BLaER1 (cell line): ENCODE data around the gene CIART.
A peak's percentile ranks its signal among the peaks of the same experiment; 100 is the strongest.
"Not testable (repeated sequence)": the region's sequence is repeated elsewhere in the genome, so short reads cannot be mapped to it uniquely, and the experiment has no call there.

Experiments
- H3K27ac ChIP-seq: shearing (Covaris generic); formaldehyde crosslinking; 2 replicates; pipeline ENCODE4 v1.8.1; 2022
- H3K27me3 ChIP-seq: shearing (Covaris generic); formaldehyde crosslinking; 2 replicates; pipeline ENCODE4 v1.8.1; 2022
- H3K36me3 ChIP-seq: shearing (Covaris generic); formaldehyde crosslinking; 2 replicates; pipeline ENCODE4 v1.8.1; 2022
- H3K4me1 ChIP-seq: shearing (Covaris generic); formaldehyde crosslinking; 2 replicates; pipeline ENCODE4 v1.8.1; 2022
- H3K4me2 ChIP-seq: shearing (Covaris generic); formaldehyde crosslinking; 2 replicates; pipeline ENCODE4 v1.8.1; 2022
- H3K4me3 ChIP-seq: shearing (Covaris generic); formaldehyde crosslinking; 2 replicates; pipeline ENCODE4 v1.8.1; 2022
- H3K9ac ChIP-seq: shearing (Covaris generic); formaldehyde crosslinking; 2 replicates; pipeline ENCODE4 v1.8.1; 2022
- H3K9me3 ChIP-seq: shearing (Covaris generic); formaldehyde crosslinking; 2 replicates; pipeline ENCODE4 v1.8.1; 2022
- H4K20me1 ChIP-seq: shearing (Covaris generic); formaldehyde crosslinking; 2 replicates; pipeline ENCODE4 v1.8.1; 2022
- Cebpa-rat ChIP-seq: shearing (Covaris generic); IDR thresholded peaks from 2 replicates; pipeline ENCODE4 v1.8.1; 2022

Gene CIART

DNA sequence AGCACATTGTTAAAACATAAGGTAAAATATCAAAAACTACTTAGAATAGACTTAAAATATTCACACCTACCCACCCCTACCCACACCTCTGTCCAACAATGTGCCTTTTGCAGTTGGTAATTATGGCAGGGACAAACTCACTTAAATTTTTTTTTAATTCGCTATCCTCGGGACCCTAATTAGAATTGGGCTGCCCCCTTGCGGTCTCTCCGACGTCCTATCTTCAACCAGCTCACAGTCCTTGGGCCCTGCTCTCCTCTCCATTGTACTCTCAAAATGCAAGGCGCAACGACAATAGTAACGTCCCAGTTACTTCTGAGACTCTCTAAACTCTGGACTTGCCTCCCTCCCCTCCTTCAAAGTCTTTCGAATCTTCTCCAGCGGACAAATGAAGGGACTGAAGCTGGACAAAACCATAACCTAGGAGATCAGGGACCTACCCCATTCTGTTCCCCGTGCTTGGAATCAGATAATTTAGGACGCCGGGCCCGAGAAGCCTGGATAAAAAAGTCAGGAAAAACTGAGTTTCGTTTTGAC, 1.1 kb upstream of the CIART start:
- Histone ChIP-seq H3K4me1 (peaks cover 10% of the 10 kb centered on the region), H3K27ac (no peak overlapping the region), H4K20me1 (no peaks in the 10 kb centered on the region), H3K9ac (peak overlapping the region; percentile 23; the same call in 1 of the 2 replicates), H3K36me3 (peaks cover 3% of the 10 kb centered on the region; the same call in 1 of the 2 replicates), H3K27me3 (peaks cover 13% of the 10 kb centered on the region; the same call in 1 of the 2 replicates), H3K9me3 (no peaks in the 10 kb centered on the region), H3K4me3 (peak overlapping the region; percentile 46), H3K4me2 (peak overlapping the region; percentile 62)
- TF ChIP-seq Cebpa-rat: no peak

DNA sequence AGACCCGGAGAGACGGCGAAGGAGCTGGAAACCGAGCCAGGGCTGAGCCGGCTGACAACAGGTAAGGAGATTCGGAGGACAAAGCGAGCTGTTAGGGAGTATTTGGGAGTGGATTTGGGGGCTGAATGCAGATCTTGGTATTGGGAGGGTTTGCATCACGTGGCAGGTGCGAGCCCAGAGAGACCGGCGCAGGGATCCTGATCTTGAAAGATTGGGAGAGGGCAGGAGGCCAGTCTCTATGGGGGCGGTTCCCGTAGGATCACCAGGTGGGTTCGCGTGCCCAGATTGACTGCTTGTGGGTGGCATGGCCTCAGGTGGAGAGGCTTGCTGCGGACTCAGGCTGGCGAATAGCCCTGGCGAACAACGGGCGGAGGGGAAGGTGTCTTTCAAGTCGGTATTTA, 204 bp downstream of the CIART start:
- no peak overlapping the region for H3K4me3 ChIP-seq
- H3K9me3 ChIP-seq: no peaks in the 10 kb centered on the region
- no peak overlapping the region for H3K27ac ChIP-seq
- no peak for TF ChIP-seq Cebpa-rat
- peaks cover 13% of the 10 kb centered on the region; the same call in 1 of the 2 replicates for H3K27me3 ChIP-seq
- no peak overlapping the region; the same call in 1 of the 2 replicates for H3K4me2 ChIP-seq
- H3K4me1 ChIP-seq: peaks cover 10% of the 10 kb centered on the region
- H3K36me3 ChIP-seq: peaks cover 3% of the 10 kb centered on the region; the same call in 1 of the 2 replicates
- no peak overlapping the region for H3K9ac ChIP-seq
- H4K20me1 ChIP-seq: no peaks in the 10 kb centered on the region

DNA sequence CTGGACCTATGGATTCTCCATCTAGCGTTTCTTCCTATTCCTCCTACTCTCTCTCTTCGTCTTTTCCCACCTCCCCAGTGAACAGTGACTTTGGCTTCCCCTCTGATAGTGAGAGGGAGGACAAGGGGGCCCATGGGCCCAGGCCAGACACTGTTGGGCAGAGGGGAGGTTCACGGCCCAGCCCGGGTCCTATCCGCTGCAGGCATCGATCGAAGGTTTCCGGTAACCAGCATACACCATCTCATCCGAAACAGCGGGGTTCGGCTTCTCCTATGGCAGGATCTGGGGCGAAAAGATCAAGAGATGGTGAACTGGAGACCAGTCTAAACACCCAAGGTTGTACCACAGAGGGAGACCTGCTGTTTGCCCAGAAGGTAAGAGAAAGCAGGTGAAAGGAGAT, 906 bp downstream of the CIART start:
- Histone ChIP-seq H3K27me3 (peaks cover 13% of the 10 kb centered on the region; the same call in 1 of the 2 replicates), H3K27ac (no peak overlapping the region), H3K4me1 (peaks cover 10% of the 10 kb centered on the region), H3K9me3 (no peaks in the 10 kb centered on the region), H3K9ac (no peak overlapping the region), H3K4me3 (no peak overlapping the region), H3K4me2 (no peak overlapping the region), H3K36me3 (peaks cover 3% of the 10 kb centered on the region; the same call in 1 of the 2 replicates), H4K20me1 (no peaks in the 10 kb centered on the region)
- no peak for TF ChIP-seq Cebpa-rat

DNA sequence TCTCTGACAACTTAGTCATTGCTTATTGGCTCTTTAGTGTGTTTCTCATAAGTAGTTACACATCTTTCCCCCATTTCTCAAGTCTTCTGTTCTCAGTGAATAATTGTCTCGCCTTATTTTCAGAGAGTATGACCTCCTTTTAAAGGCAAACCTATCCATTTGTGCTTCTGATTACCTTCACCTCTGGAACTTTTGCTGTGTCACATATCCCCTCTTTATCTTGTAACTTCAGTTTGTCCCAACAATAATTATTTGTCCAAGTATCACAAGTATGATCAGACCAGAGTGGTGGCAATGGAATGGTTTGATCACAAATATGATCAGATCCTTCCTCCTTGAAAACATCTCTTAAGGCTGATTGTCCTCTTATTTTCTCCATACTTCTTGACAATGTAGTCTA, 6.0 kb downstream of the CIART start:
- Histone ChIP-seq H3K27ac (no peak overlapping the region), H3K9ac (no peak overlapping the region), H3K9me3 (no peaks in the 10 kb centered on the region), H3K27me3 (no peaks in the 10 kb centered on the region), H3K4me3 (no peak overlapping the region), H3K4me1 (peaks cover 10% of the 10 kb centered on the region), H4K20me1 (no peaks in the 10 kb centered on the region), H3K36me3 (no peaks in the 10 kb centered on the region), H3K4me2 (no peak overlapping the region)
- TF ChIP-seq Cebpa-rat: no peak

DNA sequence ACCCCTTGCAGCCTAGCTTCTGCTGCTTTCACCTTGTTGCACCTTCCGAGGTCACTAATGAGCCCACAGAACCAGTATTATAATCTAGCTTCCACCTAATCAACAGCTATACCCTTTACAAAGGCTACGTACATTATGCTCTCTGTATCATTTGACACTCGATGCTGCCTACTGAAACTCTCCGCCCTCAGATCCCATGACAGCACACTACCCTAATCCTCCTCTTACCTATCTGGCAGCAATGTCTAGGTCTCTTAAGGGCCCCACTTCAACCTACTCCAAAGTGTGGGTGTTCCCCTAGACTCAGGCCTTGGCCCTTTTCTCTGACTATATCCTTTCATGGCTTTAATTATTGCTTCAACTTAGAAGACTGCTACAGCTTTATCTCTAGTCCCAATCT, 6.5 kb downstream of the CIART start:
- H3K4me2 ChIP-seq: no peak overlapping the region
- H3K36me3 ChIP-seq: no peaks in the 10 kb centered on the region
- H4K20me1 ChIP-seq: no peaks in the 10 kb centered on the region
- peaks cover 10% of the 10 kb centered on the region for H3K4me1 ChIP-seq
- H3K27me3 ChIP-seq: no peaks in the 10 kb centered on the region
- H3K9ac ChIP-seq: no peak overlapping the region
- TF ChIP-seq Cebpa-rat: no peak
- no peaks in the 10 kb centered on the region for H3K9me3 ChIP-seq
- H3K4me3 ChIP-seq: no peak overlapping the region
- no peak overlapping the region for H3K27ac ChIP-seq

DNA sequence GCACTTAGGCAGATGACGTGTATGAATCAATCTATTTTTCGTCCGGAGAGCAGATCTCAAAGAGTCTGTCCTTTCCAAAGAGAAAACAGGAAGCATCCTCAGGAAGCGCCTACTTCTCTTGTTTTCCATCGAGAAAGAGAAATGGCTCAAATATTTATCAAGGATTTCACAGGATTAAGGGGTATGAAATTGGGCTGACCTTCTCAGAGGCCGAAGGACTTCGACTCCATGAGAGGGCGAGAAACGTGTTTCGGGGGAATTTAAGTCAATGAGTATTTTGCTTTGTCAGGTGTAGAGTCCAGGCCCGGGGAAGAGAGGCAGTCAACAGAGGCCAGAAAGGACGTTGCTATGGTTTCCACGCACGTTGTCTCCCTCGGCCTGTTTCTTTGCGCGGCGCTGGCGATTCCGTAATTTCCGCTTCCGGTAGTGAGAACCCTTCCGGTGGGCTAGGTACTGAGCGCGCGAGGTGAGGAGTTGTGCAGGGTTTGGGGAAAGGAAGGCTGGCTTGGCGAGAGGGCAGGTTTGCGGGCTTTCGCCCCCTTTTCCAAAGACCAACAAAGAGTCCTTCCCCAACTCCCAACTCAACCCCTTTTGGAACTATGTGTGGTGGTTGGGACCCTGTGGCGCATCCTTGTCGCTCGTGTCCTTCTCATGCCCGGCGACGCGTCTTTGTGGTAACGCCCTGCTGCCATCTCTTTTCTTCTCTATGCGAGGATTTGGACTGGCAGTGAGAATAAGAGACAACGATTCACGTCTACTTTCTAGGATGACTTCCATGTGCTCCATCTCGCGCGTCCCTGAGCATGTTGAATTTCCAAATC, 11.3 kb downstream of the CIART start, which contains the start of gene MRPS21:
TSS of gene MRPS21 (plus strand) at position 429 of the 821 bp plus-strand sequence. CDS start 506 bp downstream, outside the sequence.
- Histone ChIP-seq H3K4me2 (peak within 1 kb of the TSS; percentile 92), H3K9ac (peak within 1 kb of the TSS; percentile 77), H3K9me3 (no peaks in the 10 kb centered on the region), H3K4me3 (peak within 1 kb of the TSS; percentile 73), H3K27ac (peak within 1 kb of the TSS; percentile 74), H4K20me1 (0 out of 2 replicates have a peak, but pooled peaks cover 3% of the 10 kb centered on the region), H3K36me3 (peaks cover 33% of the 10 kb centered on the region), H3K4me1 (peaks cover 35% of the 10 kb centered on the region), H3K27me3 (no peaks in the 10 kb centered on the region)
- no peak; the same call in 1 of the 2 replicates for TF ChIP-seq Cebpa-rat

DNA sequence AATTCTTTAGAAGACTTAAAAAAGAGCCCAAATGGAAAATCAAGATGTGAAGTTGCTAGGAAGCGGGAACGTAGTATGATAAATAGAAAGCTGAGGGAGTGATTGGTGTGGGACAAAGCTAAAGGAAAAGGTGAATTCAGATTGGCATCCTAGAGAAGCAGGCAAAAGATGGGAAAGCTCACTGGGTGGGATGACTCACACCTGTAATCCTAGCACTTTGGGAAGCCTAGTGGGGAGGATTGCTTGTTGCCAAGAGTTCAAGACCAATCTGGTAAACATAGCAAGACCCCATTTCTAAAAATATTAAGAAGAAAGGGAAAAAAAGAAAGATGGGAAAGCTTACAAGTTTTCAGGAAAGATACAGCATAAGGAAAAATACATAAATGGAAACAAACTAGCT, 13.1 kb downstream of the CIART start:
- Histone ChIP-seq H3K27ac (no peak overlapping the region), H3K4me1 (peaks cover 35% of the 10 kb centered on the region), H3K4me3 (no peak overlapping the region), H3K9me3 (no peaks in the 10 kb centered on the region), H3K4me2 (peak overlapping the region; percentile 92; the same call in 1 of the 2 replicates), H4K20me1 (0 out of 2 replicates have a peak, but pooled peaks cover 8% of the 10 kb centered on the region), H3K9ac (no peak overlapping the region), H3K27me3 (no peaks in the 10 kb centered on the region), H3K36me3 (peaks cover 51% of the 10 kb centered on the region)
- no peak for TF ChIP-seq Cebpa-rat

DNA sequence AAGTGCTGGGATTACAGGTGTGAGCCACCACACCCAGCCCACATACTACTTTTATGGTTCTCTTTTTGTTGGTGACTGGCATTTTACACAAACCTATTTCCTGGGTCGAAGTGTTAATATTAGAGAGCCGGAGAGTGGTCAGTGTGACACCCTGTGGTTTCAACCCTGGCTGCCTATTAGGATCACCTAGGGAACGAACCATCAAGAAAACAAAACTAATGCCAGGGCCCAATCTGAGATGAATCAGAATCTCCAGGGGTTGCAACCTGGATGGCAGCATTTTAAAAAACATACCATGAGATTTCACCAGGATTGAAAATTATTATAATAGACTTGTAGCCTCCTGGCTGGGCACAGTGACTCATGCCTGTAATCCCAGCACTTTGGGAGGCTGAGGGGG, 17.4 kb downstream of the CIART start:
- H3K36me3 ChIP-seq: peaks cover 91% of the 10 kb centered on the region

DNA sequence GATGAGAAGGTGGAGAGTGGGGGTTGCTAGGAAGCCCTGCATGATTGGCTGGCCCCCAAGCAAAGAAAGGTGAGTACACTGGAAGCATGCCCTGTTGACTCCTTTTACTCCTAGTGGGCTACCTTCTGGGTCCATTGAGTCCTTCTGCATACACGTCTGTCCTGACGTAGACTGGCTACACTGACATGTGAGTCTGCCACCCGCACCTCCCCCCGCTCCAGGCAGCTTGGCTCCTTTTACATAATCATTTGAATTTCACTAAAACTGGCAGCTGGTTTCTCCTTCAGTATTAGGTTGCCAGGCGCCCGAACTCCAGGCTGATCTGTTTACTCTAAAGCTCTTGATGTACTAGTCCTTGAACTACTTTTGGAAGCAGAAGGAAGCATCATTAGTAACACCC, 20.0 kb downstream of the CIART start:
- Histone ChIP-seq H3K4me1 (no peaks in the 10 kb centered on the region), H3K36me3 (peaks cover 98% of the 10 kb centered on the region), H3K9ac (no peak overlapping the region), H3K4me2 (no peak overlapping the region), H3K4me3 (no peak overlapping the region), H4K20me1 (peaks cover 25% of the 10 kb centered on the region), H3K9me3 (no peaks in the 10 kb centered on the region), H3K27ac (no peak overlapping the region), H3K27me3 (no peaks in the 10 kb centered on the region)
- no peak for TF ChIP-seq Cebpa-rat

More for the DNA sequence above, 17.4 kb downstream of the CIART start:
- TF ChIP-seq Cebpa-rat: no peak
- Histone ChIP-seq H3K4me1 (peaks cover 18% of the 10 kb centered on the region; the same call in 1 of the 2 replicates), H3K9ac (no peak overlapping the region), H3K9me3 (no peaks in the 10 kb centered on the region), H4K20me1 (peaks cover 15% of the 10 kb centered on the region), H3K27ac (no peak overlapping the region), H3K27me3 (no peaks in the 10 kb centered on the region), H3K4me3 (no peak overlapping the region), H3K4me2 (no peak overlapping the region)

DNA sequence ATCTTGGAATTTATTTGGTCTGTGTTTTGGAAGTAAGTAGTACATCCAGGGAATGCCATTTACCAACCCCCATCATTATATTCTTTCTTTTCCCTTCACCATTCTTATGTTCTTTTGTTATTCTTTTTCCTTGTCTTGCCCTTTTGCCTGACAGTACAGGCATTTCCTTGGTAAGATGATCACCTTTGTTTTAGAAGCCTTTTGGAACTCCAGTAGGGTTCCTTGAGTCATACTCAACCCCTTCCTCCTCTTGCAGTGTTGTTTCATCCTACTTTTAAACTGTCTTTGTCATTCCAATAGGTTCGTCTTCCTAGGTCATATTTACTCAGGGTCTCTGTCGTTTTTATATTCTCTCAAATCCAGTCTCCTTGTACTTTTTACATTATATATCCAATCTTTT, 20.5 kb downstream of the CIART start:
- Histone ChIP-seq H3K4me3 (no peak overlapping the region), H3K4me1 (no peaks in the 10 kb centered on the region), H3K27me3 (no peaks in the 10 kb centered on the region), H3K9me3 (no peaks in the 10 kb centered on the region), H3K9ac (no peak overlapping the region), H3K27ac (no peak overlapping the region), H3K4me2 (no peak overlapping the region), H4K20me1 (peaks cover 25% of the 10 kb centered on the region), H3K36me3 (peaks cover 98% of the 10 kb centered on the region)
- TF ChIP-seq Cebpa-rat: no peak

DNA sequence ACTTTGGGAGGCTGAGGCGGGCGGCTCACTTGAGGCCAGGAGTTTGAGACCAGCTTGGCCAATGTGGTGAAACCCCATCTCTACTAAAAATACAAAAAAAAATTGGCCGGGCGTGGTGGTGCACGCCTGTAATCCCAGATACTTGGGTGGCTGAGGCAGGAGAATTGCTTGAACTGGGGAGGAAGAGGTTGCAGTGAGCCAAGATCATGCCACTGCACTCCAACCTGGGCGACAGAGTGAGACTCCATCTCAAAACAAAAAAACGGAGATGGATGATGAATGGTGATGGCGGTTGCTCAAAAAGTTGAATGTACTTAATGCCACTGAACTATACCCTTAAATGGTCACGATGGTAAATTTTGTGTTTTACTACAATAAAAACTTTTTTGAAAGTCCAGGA, 26.2 kb downstream of the CIART start:
- not testable (repeated sequence) for H3K4me2 ChIP-seq, H3K9me3 ChIP-seq, H3K4me1 ChIP-seq, H3K27ac ChIP-seq, H3K9ac ChIP-seq, H3K27me3 ChIP-seq, H3K4me3 ChIP-seq
- peaks cover 71% of the 10 kb centered on the region for H3K36me3 ChIP-seq
- H4K20me1 ChIP-seq: 0 out of 2 replicates have a peak, but pooled peaks cover 10% of the 10 kb centered on the region
